SK-N-SH (cell line): ENCODE results near the gene MAPKBP1.

Experiments used
- FOSL2 ChIP-seq: IDR thresholded peaks from 2 replicates; pipeline ENCODE4 v1.4.0; 2012; ENCODE audit warnings: low read depth, mild to moderate bottlenecking, moderate library complexity, borderline replicate concordance
- TAF1 ChIP-seq: IDR thresholded peaks from 2 replicates; pipeline ENCODE4 v1.6.1; 2012; ENCODE audit warnings: low read depth, mild to moderate bottlenecking, low read length, moderate library complexity, borderline replicate concordance
- TF ChIP-seq, protein P1 (sequence below): IDR thresholded peaks from 2 replicates; pipeline ENCODE4 v1.4.0; 2012; ENCODE audit warnings: low read depth
- TF ChIP-seq, protein P2 (sequence below): fragments of 200-600 bp; sonication (generic); IDR thresholded peaks from 2 replicates; pipeline ENCODE4 v1.6.1; 2017; ENCODE audit warnings: antibody characterized with exemption, mild to moderate bottlenecking, moderate library complexity

GRCh38 chr15:41847206-41847605, 72.9 kb downstream of the MAPKBP1 start:
- TF ChIP-seq, protein P1, sequence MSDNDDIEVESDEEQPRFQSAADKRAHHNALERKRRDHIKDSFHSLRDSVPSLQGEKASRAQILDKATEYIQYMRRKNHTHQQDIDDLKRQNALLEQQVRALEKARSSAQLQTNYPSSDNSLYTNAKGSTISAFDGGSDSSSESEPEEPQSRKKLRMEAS, result no peak
- TF ChIP-seq FOSL2, result no peak
- TF ChIP-seq, protein P2, sequence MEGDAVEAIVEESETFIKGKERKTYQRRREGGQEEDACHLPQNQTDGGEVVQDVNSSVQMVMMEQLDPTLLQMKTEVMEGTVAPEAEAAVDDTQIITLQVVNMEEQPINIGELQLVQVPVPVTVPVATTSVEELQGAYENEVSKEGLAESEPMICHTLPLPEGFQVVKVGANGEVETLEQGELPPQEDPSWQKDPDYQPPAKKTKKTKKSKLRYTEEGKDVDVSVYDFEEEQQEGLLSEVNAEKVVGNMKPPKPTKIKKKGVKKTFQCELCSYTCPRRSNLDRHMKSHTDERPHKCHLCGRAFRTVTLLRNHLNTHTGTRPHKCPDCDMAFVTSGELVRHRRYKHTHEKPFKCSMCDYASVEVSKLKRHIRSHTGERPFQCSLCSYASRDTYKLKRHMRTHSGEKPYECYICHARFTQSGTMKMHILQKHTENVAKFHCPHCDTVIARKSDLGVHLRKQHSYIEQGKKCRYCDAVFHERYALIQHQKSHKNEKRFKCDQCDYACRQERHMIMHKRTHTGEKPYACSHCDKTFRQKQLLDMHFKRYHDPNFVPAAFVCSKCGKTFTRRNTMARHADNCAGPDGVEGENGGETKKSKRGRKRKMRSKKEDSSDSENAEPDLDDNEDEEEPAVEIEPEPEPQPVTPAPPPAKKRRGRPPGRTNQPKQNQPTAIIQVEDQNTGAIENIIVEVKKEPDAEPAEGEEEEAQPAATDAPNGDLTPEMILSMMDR, result no peak
- TF ChIP-seq TAF1, result no peak
